Body of pancreas (tissue), 4 donors: ENCODE data around the gene ATP1A4. TPM values are rescaled to one million over a fixed set of nuclear protein-coding genes. Genes with fewer than 3 reads are reported as not detected.

Source experiments
- ATAC-seq: fragments of 150-250 bp; one replicate; pipeline ENCODE4 v1.9.1; 2016
- DNase-seq, 4 donors: peaks; one replicate each; pipeline ENCODE4 v3.0.0-alpha.2; 2019
- H3K27ac ChIP-seq, 4 donors: fragments of 200-600 bp; sonication (generic); 1 replicate in 3 of 4; 2 replicates in 1 of 4; pipeline versions ENCODE4 v1.5.1 to v1.6.1; 2016 to 2019; ENCODE audit warnings: mild to moderate bottlenecking in 1 of 4, mixed read lengths in 1 of 4, moderate library complexity in 1 of 4
- H3K27me3 ChIP-seq, 2 donors: fragments of 200-600 bp; sonication (generic); one replicate each; pipeline ENCODE4 v1.6.0; 2016; ENCODE audit warnings: mild to moderate bottlenecking in 1 of 2
- H3K36me3 ChIP-seq, 2 donors: fragments of 200-600 bp; sonication (generic); replicated peaks in 1 of 2; 2 replicates each; pipeline ENCODE4 v1.5.1; 2016; ENCODE audit warnings: low read depth in 2 of 2; ENCODE audit not compliant: insufficient read depth in 1 of 2
- H3K4me1 ChIP-seq: fragments of 200-600 bp; sonication (generic); one replicate; pipeline ENCODE4 v1.6.0; 2016
- H3K4me3 ChIP-seq, 2 donors: fragments of 200-600 bp; sonication (generic); 1 replicate in 1 of 2; 2 replicates in 1 of 2; pipeline ENCODE4 v1.5.1; 2016 to 2019
- H3K9me3 ChIP-seq, 3 donors: fragments of 200-600 bp; sonication (generic); 1 replicate in 2 of 3; 2 replicates in 1 of 3; pipeline ENCODE4 v1.5.1; 2016
- CTCF ChIP-seq, 7 experiments: fragments of 450-650 bp in 4 of 7; fragments of 200-600 bp in 3 of 7; sonication (generic) in 3 of 7; IDR thresholded peaks; one replicate each; pipeline ENCODE4 v1.5.1; 2016 to 2019; ENCODE audit warnings: antibody characterized with exemption in 7 of 7
- POLR2A ChIP-seq, 3 donors: fragments of 450-650 bp; IDR thresholded peaks; one replicate each; pipeline ENCODE4 v1.6.1; 2016; ENCODE audit warnings: antibody characterized with exemption in 3 of 3, mild to moderate bottlenecking in 2 of 3
- WGBS, 2 donors: methylation state at CpG; one replicate each; pipeline ENCODE4 v1.1.5; 2017; 5-methylcytosine and 5-hydroxymethylcytosine counted together
- intact Hi-C: fragments of 100-400 bp; cut with DNase I; formaldehyde crosslinking; loops from one replicate; pipeline ENCODE4 v1.15.1; 2023
- total RNA-seq, 2 donors: library from RNA; depleted of rRNA; stranded (reverse); fragments of >200 nt; gene quantifications; one replicate each; pipeline ENCODE4 v1.1.0, GENCODE V29; 2016

Gene ATP1A4
- total RNA-seq, 2 donors from 2014 or later: not detected

- ATAC-seq (no peak), DNase-seq (no peak)
- peaks cover 7% of the 10 kb centered on the region for H3K4me1 ChIP-seq
- intact Hi-C loops: no loop called here
- H3K36me3 ChIP-seq: no peaks in the 10 kb centered on the region
- no peak overlapping the region for H3K4me3 ChIP-seq
- H3K9me3 ChIP-seq: no peaks in the 10 kb centered on the region
- TF ChIP-seq CTCF (IDR thresholded peaks at IDR 0.05) (no peak), POLR2A (IDR thresholded peaks at IDR 0.05) (no peak)
- WGBS, 2 donors: 91 to 96% methylated on average over 9 of the region's 9 CpGs
- no peaks in the 10 kb centered on the region for H3K27me3 ChIP-seq
- H3K27ac ChIP-seq: no peak overlapping the region
Measured at GRCh38 chr1:160127381-160127780, 24.0 kb upstream of the ATP1A4 start.

GRCh38 chr1:160127865-160128523 is 23.4 kb upstream of the ATP1A4 start:
- intact Hi-C loops: no loop called here
- 49 to 60% methylated on average over 7 of the region's 7 CpGs for WGBS, 2 donors
- peaks cover 8% of the 10 kb centered on the region for H3K4me1 ChIP-seq
- no peaks in the 10 kb centered on the region for H3K9me3 ChIP-seq
- H3K36me3 ChIP-seq: no peaks in the 10 kb centered on the region
- H3K27ac ChIP-seq: no peak overlapping the region
- DNase-seq: peak in 1 of 4 donors; percentile 22
- TF ChIP-seq CTCF (IDR thresholded peaks at IDR 0.05): no peak
- TF ChIP-seq POLR2A (IDR thresholded peaks at IDR 0.05): no peak
- H3K4me3 ChIP-seq: no peak overlapping the region
- no peaks in the 10 kb centered on the region for H3K27me3 ChIP-seq
- ATAC-seq: no peak

- no peak overlapping the region for H3K4me3 ChIP-seq
- 87 to 93% methylated on average over 18 of the region's 18 CpGs for WGBS, 2 donors
- no peaks in the 10 kb centered on the region for H3K9me3 ChIP-seq
- ATAC-seq (no peak), DNase-seq (no peak)
- no peaks in the 10 kb centered on the region for H3K36me3 ChIP-seq
- no peak for TF ChIP-seq CTCF (IDR thresholded peaks at IDR 0.05)
- TF ChIP-seq POLR2A (IDR thresholded peaks at IDR 0.05): no peak
- H3K27me3 ChIP-seq: no peaks in the 10 kb centered on the region
- H3K27ac ChIP-seq: no peak overlapping the region
- intact Hi-C loops: no loop called here
- H3K4me1 ChIP-seq: peaks cover 8% of the 10 kb centered on the region
Measured at GRCh38 chr1:160128636-160129035, 22.8 kb upstream of the ATP1A4 start.

- DNase-seq (no peak), ATAC-seq (no peak)
- Histone ChIP-seq H3K9me3 (no peaks in the 10 kb centered on the region), H3K36me3 (no peaks in the 10 kb centered on the region), H3K27me3 (no peaks in the 10 kb centered on the region), H3K27ac (no peak overlapping the region), H3K4me3 (no peak overlapping the region), H3K4me1 (peaks cover 8% of the 10 kb centered on the region)
- TF ChIP-seq CTCF (IDR thresholded peaks at IDR 0.05) (no peak), POLR2A (IDR thresholded peaks at IDR 0.05) (no peak)
- intact Hi-C loops: no loop called here
- WGBS, 2 donors: 89 to 93% methylated on average over 5 of the region's 5 CpGs
Measured at GRCh38 chr1:160129046-160129445, 22.4 kb upstream of the ATP1A4 start.

GRCh38 chr1:160129558-160129957 is 21.8 kb upstream of the ATP1A4 start:
- no peak overlapping the region for H3K4me3 ChIP-seq
- WGBS, 2 donors: 78 to 84% methylated on average over 3 of the region's 3 CpGs
- no peak overlapping the region for H3K27ac ChIP-seq
- no peaks in the 10 kb centered on the region for H3K36me3 ChIP-seq
- DNase-seq (no peak), ATAC-seq (no peak)
- no peaks in the 10 kb centered on the region for H3K27me3 ChIP-seq
- TF ChIP-seq POLR2A (IDR thresholded peaks at IDR 0.05) (no peak), CTCF (IDR thresholded peaks at IDR 0.05) (no peak)
- intact Hi-C loops: no loop called here
- no peaks in the 10 kb centered on the region for H3K9me3 ChIP-seq
- peaks cover 8% of the 10 kb centered on the region for H3K4me1 ChIP-seq
